MM.1S (cell line): ENCODE data around the gene CASZ1.

ENCODE experiments used
- CTCF ChIP-seq: fragments of 300-600 bp; sonication (generic); IDR thresholded peaks from 2 replicates; pipeline ENCODE4 v1.5.1; 2016; ENCODE audit warnings: antibody characterized with exemption, low read length, mixed read lengths
- EZH2 ChIP-seq: fragments of 300-600 bp; sonication (generic); optimal IDR thresholded peaks from 2 replicates; pipeline ENCODE3; 2017; ENCODE audit warnings: low read depth, mild to moderate bottlenecking, antibody characterized with exemption, low read length, mixed read lengths

- TF ChIP-seq CTCF (no peak), EZH2 (no peak)
These were observed 44.7 kb upstream of the CASZ1 start for GRCh38 chr1:10841118-10841517.
